H1 (cell line): ENCODE data around the gene ST3GAL3.
A peak's percentile ranks its signal among the peaks of the same experiment; 100 is the strongest.

Experiments
- CTCF ChIP-seq, 3 experiments: IDR thresholded peaks; 1 replicate in 2 of 3; 2 replicates in 1 of 3; pipeline versions ENCODE4 v1.5.1 to v1.6.1; 2011; ENCODE audit warnings: low read length in 3 of 3, mild to moderate bottlenecking in 3 of 3, inconsistent platforms in 2 of 3, low read depth in 1 of 3, moderate library complexity in 1 of 3; ENCODE audit not compliant: insufficient read depth in 1 of 3; ENCODE audit errors: control extremely low read depth in 1 of 3
- EZH2 ChIP-seq: fragments of 200-600 bp; sonication (generic); IDR thresholded peaks from 2 replicates; pipeline ENCODE4 v1.7.1; 2012; ENCODE audit warnings: low read depth, mild to moderate bottlenecking, moderate library complexity, low read length, inconsistent platforms; ENCODE audit not compliant: severe bottlenecking
- POLR2AphosphoS5 ChIP-seq: IDR thresholded peaks from 2 replicates; pipeline ENCODE4 v1.6.1; 2011; ENCODE audit warnings: low read depth, low read length

- no peak for TF ChIP-seq EZH2
- peak; percentile 2 to 40 (median 2); a peak in 2 of 4 replicates for TF ChIP-seq CTCF (IDR thresholded peaks at IDR 0.05; ENCODE audit: control extremely low read depth in 1 of 3, insufficient read depth in 1 of 3, low read depth in 1 of 3, low read length in 3 of 3)
- TF ChIP-seq POLR2AphosphoS5 = no peak
Measured at GRCh38 chr1:43881415-43881814, 174.1 kb downstream of the ST3GAL3 start.
